ENCODE measurements around the gene RNF44. TPM values are rescaled to one million over a fixed set of nuclear protein-coding genes. Genes with fewer than 3 reads are reported as not detected.

The RNF44 gene
- total and polyA plus RNA-seq, 2 experiments from 2014 or later: 13.0 to 17.4 TPM

DNA sequence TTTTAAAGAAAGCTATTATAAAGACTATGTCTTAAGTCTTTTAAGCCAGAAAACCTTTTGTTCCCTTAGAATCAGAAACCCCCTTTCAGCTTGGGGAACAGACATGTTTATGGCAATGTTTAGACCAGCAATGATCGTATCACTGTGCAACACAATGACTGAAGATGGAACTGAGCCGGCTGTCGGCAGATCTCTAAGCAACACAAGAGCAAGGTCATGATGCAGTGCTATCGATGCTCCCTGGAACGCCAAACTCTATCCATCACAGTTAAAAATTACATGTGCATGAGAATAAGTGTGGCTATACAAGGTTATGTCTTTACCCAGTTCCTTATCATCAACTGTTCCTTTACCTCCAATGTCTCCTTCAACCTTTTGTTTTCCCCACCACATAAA, 1.8 kb upstream of the RNF44 start:
- Histone ChIP-seq H3K4me1 (ENCODE audit: insufficient read depth) (peaks cover 43% of the 10 kb centered on the region), H3K4me3 (no peak overlapping the region), H3K9me3 (ENCODE audit: low read depth) (no peaks in the 10 kb centered on the region), H3K4me2 (no peak overlapping the region), H3K27me3 (no peaks in the 10 kb centered on the region), H4K20me1 (ENCODE audit: insufficient read depth, poor library complexity, severe bottlenecking) (peaks cover 17% of the 10 kb centered on the region), H3K27ac (peak overlapping the region; percentile 85), H2AFZ (no peak overlapping the region), H3K79me2 (peaks cover 35% of the 10 kb centered on the region), H3K36me3 (replicated peaks; ENCODE audit: insufficient read depth, low read depth) (no peaks in the 10 kb centered on the region), H3K9me2 (replicated peaks; ENCODE audit: insufficient read depth) (no peaks in the 10 kb centered on the region)
- DNase-seq (ENCODE audit: low spot score): no peak
- 85% methylated on average over 5 of the region's 5 CpGs for WGBS (ENCODE audit: low lambda C conversion rate, missing lambda C conversion rate)
- no peak for TF ChIP-seq EZH2 (IDR thresholded peaks at IDR 0.05; ENCODE audit: borderline replicate concordance)
- TF ChIP-seq, protein P1, sequence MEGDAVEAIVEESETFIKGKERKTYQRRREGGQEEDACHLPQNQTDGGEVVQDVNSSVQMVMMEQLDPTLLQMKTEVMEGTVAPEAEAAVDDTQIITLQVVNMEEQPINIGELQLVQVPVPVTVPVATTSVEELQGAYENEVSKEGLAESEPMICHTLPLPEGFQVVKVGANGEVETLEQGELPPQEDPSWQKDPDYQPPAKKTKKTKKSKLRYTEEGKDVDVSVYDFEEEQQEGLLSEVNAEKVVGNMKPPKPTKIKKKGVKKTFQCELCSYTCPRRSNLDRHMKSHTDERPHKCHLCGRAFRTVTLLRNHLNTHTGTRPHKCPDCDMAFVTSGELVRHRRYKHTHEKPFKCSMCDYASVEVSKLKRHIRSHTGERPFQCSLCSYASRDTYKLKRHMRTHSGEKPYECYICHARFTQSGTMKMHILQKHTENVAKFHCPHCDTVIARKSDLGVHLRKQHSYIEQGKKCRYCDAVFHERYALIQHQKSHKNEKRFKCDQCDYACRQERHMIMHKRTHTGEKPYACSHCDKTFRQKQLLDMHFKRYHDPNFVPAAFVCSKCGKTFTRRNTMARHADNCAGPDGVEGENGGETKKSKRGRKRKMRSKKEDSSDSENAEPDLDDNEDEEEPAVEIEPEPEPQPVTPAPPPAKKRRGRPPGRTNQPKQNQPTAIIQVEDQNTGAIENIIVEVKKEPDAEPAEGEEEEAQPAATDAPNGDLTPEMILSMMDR (IDR thresholded peaks at IDR 0.05; ENCODE audit: poor library complexity): no peak

- 27% methylated on average over 13 of the region's 13 CpGs for WGBS (ENCODE audit: low lambda C conversion rate, missing lambda C conversion rate)
These were observed 1.2 kb upstream of the RNF44 start for GRCh38 chr5:176538230-176538988.

DNA sequence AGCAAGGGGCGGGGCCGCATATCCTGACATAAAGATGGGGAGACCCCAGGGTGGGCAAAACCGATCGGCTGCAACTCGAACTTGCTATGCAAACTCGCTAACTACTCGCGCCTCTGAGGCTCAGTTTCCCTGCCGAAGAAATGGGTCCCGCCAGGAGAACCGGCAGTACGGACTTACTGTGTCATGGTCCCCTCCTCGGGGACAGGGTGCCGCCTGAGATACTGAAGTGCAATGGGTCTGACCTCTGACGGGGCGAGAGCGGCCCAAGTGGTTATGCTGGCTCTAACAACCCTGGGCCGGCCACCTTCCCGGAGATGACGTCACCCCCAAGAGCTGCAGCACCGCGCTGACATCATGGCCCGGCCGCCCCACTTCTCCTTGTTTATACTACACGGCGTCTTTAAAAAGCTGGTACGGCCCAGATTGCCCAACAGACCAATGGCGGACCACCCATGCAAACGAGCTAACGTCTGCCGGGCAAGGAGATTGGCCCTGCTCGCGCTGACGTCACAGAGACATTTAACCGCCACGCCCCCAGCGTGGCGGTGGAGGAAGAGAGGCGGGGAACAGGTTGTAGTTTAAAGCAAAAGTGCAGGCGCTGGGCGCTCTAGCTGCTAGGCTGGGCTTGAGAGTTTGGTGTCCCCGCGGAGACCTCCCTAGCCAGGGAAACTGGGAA, 490 bp upstream of the RNF44 start:
- peak; percentile 100 for DNase-seq (ENCODE audit: low spot score)
- Histone ChIP-seq H3K4me3 (peak overlapping the region; percentile 42), H3K4me2 (peak overlapping the region; percentile 75), H3K36me3 (replicated peaks; ENCODE audit: insufficient read depth, low read depth) (no peaks in the 10 kb centered on the region), H3K27ac (peak overlapping the region; percentile 96), H3K4me1 (ENCODE audit: insufficient read depth) (peaks cover 49% of the 10 kb centered on the region), H3K79me2 (peaks cover 47% of the 10 kb centered on the region), H3K9me2 (replicated peaks; ENCODE audit: insufficient read depth) (no peaks in the 10 kb centered on the region), H4K20me1 (ENCODE audit: insufficient read depth, poor library complexity, severe bottlenecking) (peaks cover 30% of the 10 kb centered on the region), H2AFZ (peak overlapping the region; percentile 62), H3K9me3 (ENCODE audit: low read depth) (no peaks in the 10 kb centered on the region), H3K27me3 (no peaks in the 10 kb centered on the region)
- WGBS (ENCODE audit: low lambda C conversion rate, missing lambda C conversion rate): under 1% methylated on average over 43 of the region's 43 CpGs
- TF ChIP-seq, protein P1 (IDR thresholded peaks at IDR 0.05; ENCODE audit: poor library complexity): no peak
- TF ChIP-seq EZH2 (IDR thresholded peaks at IDR 0.05; ENCODE audit: borderline replicate concordance): no peak
- TF ChIP-seq EZH2phosphoT487 (IDR thresholded peaks at IDR 0.05; ENCODE audit: low read depth, severe bottlenecking, unreplicated experiment): no peak

More at GRCh38 chr5:176538230-176538988, 1.2 kb upstream of the RNF44 start:
- Histone ChIP-seq H3K27ac (peak overlapping the region; percentile 85), H3K9me2 (replicated peaks; ENCODE audit: insufficient read depth) (no peaks in the 10 kb centered on the region), H3K4me1 (ENCODE audit: insufficient read depth) (peaks cover 44% of the 10 kb centered on the region), H3K36me3 (replicated peaks; ENCODE audit: insufficient read depth, low read depth) (no peaks in the 10 kb centered on the region), H3K79me2 (peaks cover 41% of the 10 kb centered on the region), H3K4me3 (no peak overlapping the region), H3K4me2 (peak overlapping the region; percentile 75), H3K9me3 (ENCODE audit: low read depth) (no peaks in the 10 kb centered on the region), H4K20me1 (ENCODE audit: insufficient read depth, poor library complexity, severe bottlenecking) (peaks cover 23% of the 10 kb centered on the region), H3K27me3 (no peaks in the 10 kb centered on the region), H2AFZ (peak overlapping the region; percentile 30)
- DNase-seq (ENCODE audit: low spot score): peak; percentile 25
- TF ChIP-seq EZH2 (IDR thresholded peaks at IDR 0.05; ENCODE audit: borderline replicate concordance): no peak
- no peak for TF ChIP-seq EZH2phosphoT487 (IDR thresholded peaks at IDR 0.05; ENCODE audit: low read depth, severe bottlenecking, unreplicated experiment)
- TF ChIP-seq, protein P1 (IDR thresholded peaks at IDR 0.05; ENCODE audit: poor library complexity): peak; percentile 20

All from hepatocyte (in vitro differentiated cells).